Kidney epithelial cell (primary cell): ENCODE data around the gene CHAC1. TPM values are rescaled to one million over a fixed set of nuclear protein-coding genes. Genes with fewer than 3 reads are reported as not detected.

ENCODE experiments used
- total RNA-seq: library from RNA; depleted of rRNA; stranded (reverse); fragments of >200 nt; gene quantifications from 2 replicates; pipeline ENCODE4 v1.2.3, GENCODE V29; 2015

Gene CHAC1
- total RNA-seq, 1 donor from 2014 or later, result 84.4 TPM

Other genes with a start within 250 kb of the CHAC1 start
- gene RMDN3, start 198.2 kb upstream of the CHAC1 start, total RNA-seq, result 26.5 and 33.5 TPM in 2 replicates
- gene GCHFR, start 189.4 kb upstream of the CHAC1 start, total RNA-seq, result 13.2 and 24.9 TPM in 2 replicates
- 1.2 and 1.4 TPM in 2 replicates for gene C15orf62, start 183.5 kb upstream of the CHAC1 start, total RNA-seq
- gene ZFYVE19, start 146.4 kb upstream of the CHAC1 start, total RNA-seq, result 21.8 and 34.7 TPM in 2 replicates
- 20.0 and 59.2 TPM in 2 replicates for gene DNAJC17, start 146.0 kb upstream of the CHAC1 start, total RNA-seq
- not detected in 2 replicates for gene PPP1R14D, start 124.8 kb upstream of the CHAC1 start, total RNA-seq
- 306 and 342 TPM in 2 replicates for gene SPINT1, start 109.4 kb upstream of the CHAC1 start, total RNA-seq
- 2.0 and 3.6 TPM in 2 replicates for gene RHOV, start 79.2 kb upstream of the CHAC1 start, total RNA-seq
- 66.0 and 69.4 TPM in 2 replicates for gene VPS18, start 59.0 kb upstream of the CHAC1 start, total RNA-seq
- 0.50 and 0.82 TPM in 2 replicates for gene DLL4, start 24.1 kb upstream of the CHAC1 start, total RNA-seq
- gene INO80, start 162.8 kb downstream of the CHAC1 start, total RNA-seq, result 26.7 and 58.7 TPM in 2 replicates